ENCODE data around the gene HOXA6.

DNA sequence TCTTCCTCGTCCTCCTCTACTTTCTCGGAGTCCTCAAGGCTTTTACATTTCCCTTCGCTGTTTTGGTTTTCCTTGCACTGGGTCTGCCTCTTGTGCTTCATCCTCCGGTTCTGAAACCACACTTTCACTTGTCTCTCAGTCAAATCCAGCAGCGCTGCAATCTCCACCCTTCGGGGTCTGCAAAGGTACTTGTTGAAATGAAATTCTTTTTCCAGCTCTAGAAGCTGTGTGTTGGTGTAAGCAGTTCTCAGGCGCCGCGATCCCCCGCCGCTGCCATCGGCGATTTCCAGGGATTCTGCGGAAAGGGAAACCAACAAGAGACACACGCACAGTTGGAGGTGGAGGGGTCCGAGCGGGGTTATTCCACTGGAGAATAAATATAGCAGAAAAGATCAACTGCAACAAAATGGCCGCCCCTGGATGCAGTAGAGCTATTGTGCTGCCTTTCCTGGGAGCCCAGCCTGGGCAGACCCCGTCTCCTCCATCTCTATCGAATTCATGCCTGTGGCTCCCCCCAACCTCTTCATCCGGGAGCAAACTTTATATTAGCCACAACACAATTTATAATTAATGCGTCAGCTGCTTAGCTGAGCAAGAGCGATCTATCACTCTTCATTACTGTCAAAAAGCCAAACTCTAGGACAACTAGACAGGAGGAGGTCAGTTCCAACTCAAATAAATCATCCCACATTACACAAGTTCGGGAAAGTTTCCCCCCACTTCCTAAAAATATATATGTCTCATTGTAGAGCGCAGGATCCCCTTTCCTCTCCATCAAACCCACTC lies 46.2 kb downstream of the HOXA6 start:
- TF ChIP-seq, protein P1, sequence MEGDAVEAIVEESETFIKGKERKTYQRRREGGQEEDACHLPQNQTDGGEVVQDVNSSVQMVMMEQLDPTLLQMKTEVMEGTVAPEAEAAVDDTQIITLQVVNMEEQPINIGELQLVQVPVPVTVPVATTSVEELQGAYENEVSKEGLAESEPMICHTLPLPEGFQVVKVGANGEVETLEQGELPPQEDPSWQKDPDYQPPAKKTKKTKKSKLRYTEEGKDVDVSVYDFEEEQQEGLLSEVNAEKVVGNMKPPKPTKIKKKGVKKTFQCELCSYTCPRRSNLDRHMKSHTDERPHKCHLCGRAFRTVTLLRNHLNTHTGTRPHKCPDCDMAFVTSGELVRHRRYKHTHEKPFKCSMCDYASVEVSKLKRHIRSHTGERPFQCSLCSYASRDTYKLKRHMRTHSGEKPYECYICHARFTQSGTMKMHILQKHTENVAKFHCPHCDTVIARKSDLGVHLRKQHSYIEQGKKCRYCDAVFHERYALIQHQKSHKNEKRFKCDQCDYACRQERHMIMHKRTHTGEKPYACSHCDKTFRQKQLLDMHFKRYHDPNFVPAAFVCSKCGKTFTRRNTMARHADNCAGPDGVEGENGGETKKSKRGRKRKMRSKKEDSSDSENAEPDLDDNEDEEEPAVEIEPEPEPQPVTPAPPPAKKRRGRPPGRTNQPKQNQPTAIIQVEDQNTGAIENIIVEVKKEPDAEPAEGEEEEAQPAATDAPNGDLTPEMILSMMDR (IDR thresholded peaks at IDR 0.05; ENCODE audit: insufficient read depth, low read length) = no peak
- TF ChIP-seq, protein P2, sequence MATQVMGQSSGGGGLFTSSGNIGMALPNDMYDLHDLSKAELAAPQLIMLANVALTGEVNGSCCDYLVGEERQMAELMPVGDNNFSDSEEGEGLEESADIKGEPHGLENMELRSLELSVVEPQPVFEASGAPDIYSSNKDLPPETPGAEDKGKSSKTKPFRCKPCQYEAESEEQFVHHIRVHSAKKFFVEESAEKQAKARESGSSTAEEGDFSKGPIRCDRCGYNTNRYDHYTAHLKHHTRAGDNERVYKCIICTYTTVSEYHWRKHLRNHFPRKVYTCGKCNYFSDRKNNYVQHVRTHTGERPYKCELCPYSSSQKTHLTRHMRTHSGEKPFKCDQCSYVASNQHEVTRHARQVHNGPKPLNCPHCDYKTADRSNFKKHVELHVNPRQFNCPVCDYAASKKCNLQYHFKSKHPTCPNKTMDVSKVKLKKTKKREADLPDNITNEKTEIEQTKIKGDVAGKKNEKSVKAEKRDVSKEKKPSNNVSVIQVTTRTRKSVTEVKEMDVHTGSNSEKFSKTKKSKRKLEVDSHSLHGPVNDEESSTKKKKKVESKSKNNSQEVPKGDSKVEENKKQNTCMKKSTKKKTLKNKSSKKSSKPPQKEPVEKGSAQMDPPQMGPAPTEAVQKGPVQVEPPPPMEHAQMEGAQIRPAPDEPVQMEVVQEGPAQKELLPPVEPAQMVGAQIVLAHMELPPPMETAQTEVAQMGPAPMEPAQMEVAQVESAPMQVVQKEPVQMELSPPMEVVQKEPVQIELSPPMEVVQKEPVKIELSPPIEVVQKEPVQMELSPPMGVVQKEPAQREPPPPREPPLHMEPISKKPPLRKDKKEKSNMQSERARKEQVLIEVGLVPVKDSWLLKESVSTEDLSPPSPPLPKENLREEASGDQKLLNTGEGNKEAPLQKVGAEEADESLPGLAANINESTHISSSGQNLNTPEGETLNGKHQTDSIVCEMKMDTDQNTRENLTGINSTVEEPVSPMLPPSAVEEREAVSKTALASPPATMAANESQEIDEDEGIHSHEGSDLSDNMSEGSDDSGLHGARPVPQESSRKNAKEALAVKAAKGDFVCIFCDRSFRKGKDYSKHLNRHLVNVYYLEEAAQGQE (IDR thresholded peaks at IDR 0.05; ENCODE audit: insufficient replicate concordance, low read depth) = no peak
- TF ChIP-seq POLR2AphosphoS5 (IDR thresholded peaks at IDR 0.05; ENCODE audit: low read depth) = no peak
- TF ChIP-seq SPI1 (IDR thresholded peaks at IDR 0.05; ENCODE audit: borderline replicate concordance, low read depth) = no peak
- TF ChIP-seq GABPA (IDR thresholded peaks at IDR 0.05; ENCODE audit: low read depth) = no peak
